Right lobe of liver (tissue), 4 donors: Measurements from ENCODE around the gene ZBTB45.

Experiments used
- POLR2A ChIP-seq: fragments of 450-650 bp; IDR thresholded peaks from one replicate; pipeline ENCODE4 v1.6.1; 2017; ENCODE audit warnings: antibody characterized with exemption, mild to moderate bottlenecking
- TF ChIP-seq, protein P1 (sequence below), 4 donors: fragments of 200-600 bp in 3 of 4; fragments of 450-650 bp in 1 of 4; IDR thresholded peaks; one replicate each; pipeline versions ENCODE4 v1.5.1 to v1.8.0; 2016 to 2022; ENCODE audit warnings: antibody characterized with exemption in 4 of 4, mild to moderate bottlenecking in 2 of 4
- donor health status: DM: no; HTN: no; CAD: no.
- donor health status: DM: no; HTN: no; CAD: no.
- donor health status: DM: no; HTN: yes; CAD: no.

DNA sequence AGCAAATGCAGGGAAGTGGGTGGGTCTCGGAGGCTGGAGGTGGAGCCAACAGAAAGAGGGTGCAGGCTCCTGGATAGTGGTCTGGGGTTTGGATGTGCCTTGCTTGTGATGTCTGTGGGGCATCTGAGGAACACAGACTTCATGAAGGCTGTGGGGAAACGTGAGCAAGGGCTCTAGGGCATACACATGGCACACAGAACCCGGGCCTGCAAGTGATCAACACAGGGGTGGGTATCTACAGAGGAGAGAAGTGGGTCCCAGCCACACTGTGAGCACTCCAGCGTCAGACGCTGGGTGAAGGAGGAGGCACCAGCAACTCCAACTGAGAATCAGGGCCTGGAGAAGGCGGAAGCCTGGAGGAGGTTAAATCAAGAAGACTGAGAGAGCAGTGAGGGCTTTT, 44.2 kb upstream of the ZBTB45 start:
- TF ChIP-seq POLR2A = no peak
- TF ChIP-seq, protein P1, sequence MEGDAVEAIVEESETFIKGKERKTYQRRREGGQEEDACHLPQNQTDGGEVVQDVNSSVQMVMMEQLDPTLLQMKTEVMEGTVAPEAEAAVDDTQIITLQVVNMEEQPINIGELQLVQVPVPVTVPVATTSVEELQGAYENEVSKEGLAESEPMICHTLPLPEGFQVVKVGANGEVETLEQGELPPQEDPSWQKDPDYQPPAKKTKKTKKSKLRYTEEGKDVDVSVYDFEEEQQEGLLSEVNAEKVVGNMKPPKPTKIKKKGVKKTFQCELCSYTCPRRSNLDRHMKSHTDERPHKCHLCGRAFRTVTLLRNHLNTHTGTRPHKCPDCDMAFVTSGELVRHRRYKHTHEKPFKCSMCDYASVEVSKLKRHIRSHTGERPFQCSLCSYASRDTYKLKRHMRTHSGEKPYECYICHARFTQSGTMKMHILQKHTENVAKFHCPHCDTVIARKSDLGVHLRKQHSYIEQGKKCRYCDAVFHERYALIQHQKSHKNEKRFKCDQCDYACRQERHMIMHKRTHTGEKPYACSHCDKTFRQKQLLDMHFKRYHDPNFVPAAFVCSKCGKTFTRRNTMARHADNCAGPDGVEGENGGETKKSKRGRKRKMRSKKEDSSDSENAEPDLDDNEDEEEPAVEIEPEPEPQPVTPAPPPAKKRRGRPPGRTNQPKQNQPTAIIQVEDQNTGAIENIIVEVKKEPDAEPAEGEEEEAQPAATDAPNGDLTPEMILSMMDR (IDR thresholded peaks at IDR 0.05) = no peak
